Hindlimb muscle (tissue), 1 donor: ENCODE measurements around the gene LRRK1. TPM values are rescaled to one million over a fixed set of nuclear protein-coding genes. Genes with fewer than 3 reads are reported as not detected.

Experiments used
- DNase-seq: peaks from one replicate; pipeline ENCODE4 v3.0.0-alpha.2; 2013
- polyA plus RNA-seq: library from polyadenylated mRNA; unstranded; fragments of 120-200 nt; gene quantifications from one replicate; pipeline ENCODE4 v1.2.1, GENCODE V29; 2013; ENCODE audit not compliant: insufficient read length

The LRRK1 gene
- polyA plus RNA-seq, 1 donor = 6.1 TPM

- no peak for DNase-seq
Observed at GRCh38 chr15:100909989-100910955, 8.9 kb upstream of the LRRK1 start.

DNA sequence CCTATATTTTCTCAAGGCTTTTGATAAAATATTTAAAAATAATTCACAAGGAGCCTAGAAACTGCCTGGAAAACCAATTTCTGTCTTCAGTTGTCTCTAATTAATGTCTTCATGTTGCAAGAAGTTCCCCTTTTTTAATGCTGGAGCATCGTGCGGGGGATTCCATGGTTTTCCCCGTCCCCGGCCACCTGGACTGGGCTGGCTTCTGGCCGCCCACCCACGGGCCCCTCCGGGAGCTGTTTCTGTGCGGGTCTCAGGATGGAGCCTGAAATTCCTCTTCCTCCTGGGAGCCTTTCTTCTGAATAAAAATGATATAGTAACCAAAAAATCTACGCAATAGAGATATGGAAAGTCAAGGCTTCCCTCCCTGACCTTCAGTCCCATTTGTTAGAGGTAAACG, 8.1 kb upstream of the LRRK1 start:
- DNase-seq = no peak

- no peak for DNase-seq
Observed at GRCh38 chr15:100913961-100914360, 5.2 kb upstream of the LRRK1 start.

DNA sequence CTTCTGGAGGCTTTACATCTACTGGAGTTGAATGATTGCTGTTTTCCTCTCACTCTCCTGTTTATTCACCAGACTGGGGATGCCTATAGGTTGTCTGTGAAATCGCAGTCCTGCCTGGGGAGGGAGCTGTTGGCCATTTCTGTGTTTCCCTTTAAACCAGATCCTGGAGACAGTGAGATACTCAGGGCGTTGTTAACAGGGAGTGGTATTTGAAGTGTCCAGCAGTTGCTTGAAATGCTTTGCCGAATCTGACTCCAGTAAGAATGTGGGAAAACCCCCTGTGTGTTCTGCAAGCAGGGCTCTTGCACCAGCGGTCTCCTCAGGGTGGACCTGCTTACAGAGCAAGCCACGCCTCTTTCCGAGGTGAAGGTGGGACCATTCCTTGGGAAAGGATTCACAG, 4.3 kb upstream of the LRRK1 start:
- no peak for DNase-seq

DNA sequence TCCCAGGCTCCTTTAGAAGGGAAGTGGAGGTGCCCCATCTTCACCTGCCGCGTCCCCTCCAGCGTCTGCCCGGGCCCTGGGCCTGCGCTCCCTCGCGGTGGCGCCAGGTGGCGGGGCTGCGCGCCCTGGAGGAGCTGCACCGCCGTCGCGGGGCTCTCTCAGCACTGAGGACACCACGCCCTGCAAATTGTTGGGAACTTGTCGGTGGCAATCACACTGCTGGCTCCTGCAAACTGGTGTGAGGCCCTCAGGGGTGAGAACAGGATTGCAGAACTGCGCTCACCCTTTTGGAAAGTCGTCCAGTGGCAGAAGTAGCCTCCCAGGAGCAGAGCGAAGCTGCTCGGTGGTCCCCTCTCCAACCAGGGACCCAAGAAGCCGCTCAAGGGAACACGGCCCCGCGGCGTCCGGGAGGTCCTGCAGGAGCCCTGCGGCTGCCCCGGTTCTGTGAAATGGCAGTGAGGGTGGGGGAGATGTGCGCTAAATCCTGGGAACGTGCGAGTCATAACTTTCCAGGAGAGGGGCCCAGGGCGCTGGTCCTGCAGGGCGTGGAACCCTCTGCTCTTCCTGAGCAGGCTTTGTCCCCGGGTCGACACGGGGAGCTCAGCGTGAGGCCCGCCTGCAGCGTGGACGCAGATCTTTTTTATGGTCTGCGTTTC, 995 bp upstream of the LRRK1 start:
- DNase-seq = peak; percentile 83

DNA sequence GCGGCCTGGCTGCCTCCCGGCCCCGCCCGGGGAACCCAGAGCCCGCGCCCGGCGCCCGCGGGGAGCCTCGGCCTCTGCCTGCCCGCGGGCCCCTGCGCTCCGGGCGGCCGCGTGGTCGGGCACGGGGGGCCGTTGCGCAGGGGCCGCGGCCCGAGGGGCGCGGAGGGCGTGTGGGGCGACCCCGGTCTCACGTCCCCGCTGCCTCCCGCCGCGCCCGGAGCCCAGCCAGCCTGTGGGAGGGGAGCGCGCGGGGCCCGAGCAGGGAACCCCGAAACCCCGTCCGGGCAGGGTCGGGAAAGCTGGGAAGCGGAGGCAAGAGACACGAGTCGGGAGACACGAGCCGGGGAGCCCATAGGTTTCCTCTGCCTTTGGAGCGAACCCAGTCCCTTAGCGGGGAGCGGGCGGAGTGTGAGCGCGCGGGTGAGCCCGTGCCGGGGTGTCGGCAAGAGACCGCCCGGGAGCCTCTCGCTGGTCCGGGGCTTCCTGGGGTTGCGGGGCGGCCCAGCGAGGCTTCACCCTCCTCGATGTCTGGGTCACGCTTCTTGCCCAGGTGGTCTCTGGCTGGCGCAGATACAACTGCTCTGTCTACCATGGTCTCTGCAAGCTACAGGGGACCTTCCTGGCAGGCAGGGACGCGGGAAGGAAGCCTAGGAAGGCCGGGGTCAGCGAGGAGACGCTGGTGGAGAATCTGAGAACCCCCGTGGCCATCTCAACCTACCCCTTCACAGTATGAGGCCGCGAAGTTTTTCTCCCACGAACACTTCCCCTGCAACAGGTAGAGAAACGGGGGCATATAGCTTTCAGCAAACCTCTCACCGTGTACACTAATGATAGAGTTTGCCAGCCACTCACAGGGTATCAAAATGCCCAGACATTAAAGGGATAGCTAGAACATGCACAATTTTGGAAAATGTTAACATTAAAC, 586 bp downstream of the LRRK1 start:
- DNase-seq = no peak

- no peak for DNase-seq
Observed at GRCh38 chr15:100920516-100921135, 1.5 kb downstream of the LRRK1 start.

DNA sequence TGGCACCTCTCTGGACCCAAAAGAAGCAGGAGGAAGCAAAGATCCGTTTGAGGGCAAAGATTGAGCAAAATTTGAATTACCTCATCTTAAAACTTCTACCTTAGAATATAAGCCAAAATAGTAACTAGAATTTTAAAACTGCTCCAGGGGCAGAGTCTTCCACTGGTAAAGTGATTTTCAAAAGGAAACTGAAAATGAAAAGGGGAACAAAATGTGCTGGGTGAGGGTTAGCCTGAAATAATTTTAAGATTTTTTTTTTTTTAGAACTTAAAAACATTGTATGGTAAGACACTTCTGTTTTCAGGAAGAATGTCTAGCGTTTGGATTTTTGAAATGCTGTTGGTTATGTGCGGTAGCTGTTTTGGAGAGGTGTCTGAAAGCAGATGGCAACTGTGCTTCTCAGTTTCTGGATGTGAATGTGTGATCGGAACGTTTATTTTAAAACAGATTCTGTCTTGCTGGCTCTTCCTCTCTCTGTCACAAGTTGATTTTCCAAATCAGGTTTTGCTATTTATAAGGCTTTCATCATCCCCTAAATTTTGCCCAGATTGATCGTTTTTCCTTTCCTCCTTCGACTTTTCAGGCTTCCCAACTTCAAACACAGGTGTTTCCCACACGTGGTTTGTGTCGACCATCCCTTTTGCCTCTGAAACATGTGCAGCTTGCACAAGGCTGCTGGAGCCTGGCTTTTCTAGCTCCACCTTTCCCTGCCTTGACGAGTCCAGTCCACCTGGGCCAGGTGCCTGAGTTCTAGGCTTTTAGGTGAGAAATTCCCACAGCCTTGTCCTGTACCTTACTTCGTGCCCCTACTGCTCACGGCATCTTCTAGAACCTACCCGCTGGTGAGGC, 3.3 kb downstream of the LRRK1 start:
- DNase-seq = no peak

- no peak for DNase-seq
Observed at GRCh38 chr15:100923076-100923475, 3.9 kb downstream of the LRRK1 start.

DNA sequence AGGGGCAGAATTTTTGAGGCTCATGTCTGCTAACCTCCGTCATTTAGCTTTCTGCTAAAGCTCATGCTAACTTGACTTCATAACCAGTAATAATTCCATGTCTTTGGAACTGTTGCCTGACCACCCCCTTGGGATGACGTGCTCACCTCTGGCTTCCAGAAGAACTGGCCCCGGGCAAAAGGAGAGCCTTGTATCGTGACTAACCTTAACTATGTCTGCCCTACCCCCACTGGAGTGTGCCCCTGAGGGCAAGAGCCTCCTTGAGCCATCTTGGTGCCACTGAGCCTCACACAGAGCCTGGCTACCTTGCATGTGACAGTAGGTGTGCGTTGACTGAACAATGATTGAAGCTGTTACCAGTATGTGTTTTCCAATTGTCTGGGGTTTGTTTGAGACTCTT, 4.7 kb downstream of the LRRK1 start:
- DNase-seq = no peak

DNA sequence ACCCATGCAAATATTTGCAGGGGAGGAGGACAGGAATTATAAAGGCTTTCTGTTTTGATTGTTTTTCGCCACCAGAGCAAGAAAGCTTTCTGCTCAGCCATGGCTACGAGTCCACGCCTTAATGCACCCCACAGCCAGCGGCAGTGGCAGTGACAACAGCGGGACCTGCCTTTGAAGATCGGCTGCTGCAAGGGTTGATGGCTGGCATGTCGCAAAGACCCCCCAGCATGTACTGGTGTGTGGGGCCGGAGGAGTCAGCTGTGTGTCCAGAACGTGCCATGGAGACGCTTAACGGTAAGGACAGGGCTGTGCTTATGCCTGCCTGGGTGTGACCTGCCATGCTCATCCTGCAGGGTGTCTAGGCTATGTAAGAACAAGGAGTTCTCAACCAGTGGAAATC, 5.3 kb downstream of the LRRK1 start:
- no peak for DNase-seq

DNA sequence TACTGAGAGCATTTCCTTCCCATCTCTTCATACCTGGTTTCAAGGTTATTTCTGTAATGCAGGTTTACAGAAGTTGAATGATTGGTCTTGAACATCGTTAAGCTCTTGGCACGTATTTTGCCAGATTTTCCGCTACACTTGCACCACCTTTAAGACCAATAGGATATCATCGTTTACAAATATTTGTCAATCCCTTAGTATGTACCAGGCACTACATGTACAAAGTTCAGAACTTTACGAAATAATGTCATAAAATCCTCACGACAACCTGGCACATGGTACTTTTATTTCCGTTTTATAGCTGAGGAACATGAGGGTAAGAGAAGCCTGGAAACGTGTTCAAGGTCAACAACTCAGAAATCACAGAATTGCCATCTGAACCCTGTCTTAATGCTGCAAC, 6.3 kb downstream of the LRRK1 start:
- DNase-seq = no peak

- DNase-seq = no peak
Observed at GRCh38 chr15:100926258-100926657, 7.1 kb downstream of the LRRK1 start.

- DNase-seq = no peak
Observed at GRCh38 chr15:100926971-100927756, 8.0 kb downstream of the LRRK1 start.

DNA sequence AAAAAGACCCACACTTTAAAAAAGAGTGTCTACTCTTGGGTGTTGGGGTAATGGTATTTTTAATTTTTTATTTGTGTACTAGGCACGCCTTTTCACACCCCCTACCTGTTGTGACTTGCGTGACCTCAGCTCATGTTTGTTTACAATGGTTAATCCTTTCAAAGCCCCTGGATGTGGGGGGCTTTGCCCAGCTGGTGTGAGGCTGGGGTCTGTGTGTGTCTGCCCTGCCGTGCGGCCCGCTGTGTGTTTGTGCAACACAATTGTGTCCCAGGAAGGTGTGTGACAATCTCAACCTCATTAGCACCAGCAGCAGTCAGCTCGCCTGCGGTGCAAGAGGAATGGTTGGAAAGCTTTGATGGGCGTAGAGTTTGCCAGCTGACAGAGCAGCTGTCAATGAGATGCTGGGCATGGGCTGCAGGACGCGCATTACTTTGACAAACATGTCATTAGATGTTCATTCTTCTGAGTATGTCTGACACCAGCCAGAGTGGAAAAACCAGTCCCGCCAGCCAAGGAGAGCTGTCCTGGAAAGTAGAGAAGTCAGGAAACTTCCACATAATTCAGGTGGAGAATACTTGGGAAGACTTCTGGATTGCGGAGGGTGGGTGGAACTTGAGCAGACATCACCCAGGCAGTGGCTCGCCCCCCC, 9.6 kb downstream of the LRRK1 start:
- DNase-seq = no peak

- DNase-seq = no peak
Observed at GRCh38 chr15:100929641-100930042, 10.5 kb downstream of the LRRK1 start.

GRCh38 chr15:100930306-100930848, 11.2 kb downstream of the LRRK1 start:
- DNase-seq = no peak

DNA sequence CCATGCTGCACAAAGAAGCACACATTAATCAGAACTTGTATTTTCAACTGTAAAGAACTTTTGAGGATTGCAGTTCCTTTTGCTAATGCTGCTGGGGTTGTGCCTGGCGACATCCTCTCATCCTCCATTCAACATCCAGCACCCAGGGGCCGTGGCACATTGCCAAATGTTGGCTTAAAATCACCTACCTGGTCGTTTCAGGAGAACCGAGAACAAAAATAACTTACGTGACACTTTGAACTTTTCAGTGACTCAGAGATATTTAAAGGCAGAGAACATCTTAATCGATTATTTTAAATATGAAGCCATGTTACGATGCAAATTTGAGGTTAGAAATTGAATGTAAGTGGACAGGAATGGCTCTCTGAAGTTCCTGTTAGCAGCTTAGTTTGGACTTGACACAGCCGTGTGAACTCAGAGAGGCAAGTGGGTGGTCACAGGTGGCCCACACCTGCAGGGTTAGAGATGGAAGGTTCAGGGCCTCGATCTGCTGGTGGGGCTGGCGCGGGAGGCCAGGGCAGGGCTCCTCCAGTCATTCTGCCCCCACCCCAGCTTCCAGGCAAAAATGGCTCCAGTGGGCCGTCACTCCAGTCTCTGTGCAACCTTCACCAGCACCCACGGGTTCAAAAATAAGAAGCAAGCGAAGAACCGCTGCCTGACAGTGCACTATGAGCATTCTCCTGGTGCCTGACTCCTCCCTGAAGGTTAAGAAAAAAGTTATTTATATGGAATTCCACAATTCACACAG, 12.2 kb downstream of the LRRK1 start:
- no peak for DNase-seq
